GM21529 (cell line): ENCODE measurements around the gene ATRNL1.

Experiments
- ATAC-seq: cut with Tn5 transposase; IDR thresholded peaks from one replicate; pipeline ENCODE4 v1.9.1; 2021; ENCODE audit not compliant: unreplicated experiment

ATRNL1 gene

GRCh38 chr10:115829521-115830205 lies 736.5 kb downstream of the ATRNL1 start:
- ATAC-seq, result no peak

- no peak for ATAC-seq
Observed at GRCh38 chr10:115830265-115830970, 737.3 kb downstream of the ATRNL1 start.

GRCh38 chr10:115831016-115831415 lies 737.9 kb downstream of the ATRNL1 start:
- no peak for ATAC-seq

GRCh38 chr10:115833119-115833518 lies 740.0 kb downstream of the ATRNL1 start:
- no peak for ATAC-seq

GRCh38 chr10:115844591-115844990 lies 751.4 kb downstream of the ATRNL1 start:
- no peak for ATAC-seq

GRCh38 chr10:115845921-115846320 lies 752.8 kb downstream of the ATRNL1 start:
- ATAC-seq, result no peak

- no peak for ATAC-seq
Observed at GRCh38 chr10:115846528-115846927, 753.4 kb downstream of the ATRNL1 start.

- ATAC-seq, result no peak
Observed at GRCh38 chr10:115849197-115849596, 756.0 kb downstream of the ATRNL1 start.

GRCh38 chr10:115850666-115851065 lies 757.5 kb downstream of the ATRNL1 start:
- no peak for ATAC-seq

- no peak for ATAC-seq
Observed at GRCh38 chr10:115851695-115852094, 758.5 kb downstream of the ATRNL1 start.

- no peak for ATAC-seq
Observed at GRCh38 chr10:115854740-115855435, 761.7 kb downstream of the ATRNL1 start.

- ATAC-seq, result no peak
Observed at GRCh38 chr10:115856580-115856979, 763.4 kb downstream of the ATRNL1 start.

- no peak for ATAC-seq
Observed at GRCh38 chr10:115857856-115858255, 764.7 kb downstream of the ATRNL1 start.

- ATAC-seq, result no peak
Observed at GRCh38 chr10:115860182-115861107, 767.3 kb downstream of the ATRNL1 start.

- no peak for ATAC-seq
Observed at GRCh38 chr10:115861455-115861854, 768.3 kb downstream of the ATRNL1 start.

- ATAC-seq, result no peak
Observed at GRCh38 chr10:115861864-115862263, 768.7 kb downstream of the ATRNL1 start.

- ATAC-seq, result no peak
Observed at GRCh38 chr10:115866174-115866573, 773.0 kb downstream of the ATRNL1 start.

GRCh38 chr10:115866691-115867090 lies 773.5 kb downstream of the ATRNL1 start:
- no peak for ATAC-seq

GRCh38 chr10:115867305-115867704 lies 774.1 kb downstream of the ATRNL1 start:
- no peak for ATAC-seq

GRCh38 chr10:115871855-115872254 lies 778.7 kb downstream of the ATRNL1 start:
- ATAC-seq, result no peak

- no peak for ATAC-seq
Observed at GRCh38 chr10:115875172-115875571, 782.0 kb downstream of the ATRNL1 start.
